Right cardiac atrium (tissue), 5 donors: ENCODE data around the gene MRPS30. TPM values are rescaled to one million over a fixed set of nuclear protein-coding genes. Genes with fewer than 3 reads are reported as not detected.
"Not testable (repeated sequence)": the region's sequence is repeated elsewhere in the genome, so short reads cannot be mapped to it uniquely, and the experiment has no call there.

ENCODE experiments used
- ATAC-seq, 2 donors: fragments of 200-7000 bp; cut with Tn5 transposase; one replicate each; pipeline versions ENCODE4 v1.8.0 to v1.9.1; 2020; ENCODE audit warnings: moderate library complexity in 2 of 2, mild to moderate bottlenecking in 1 of 2
- DNase-seq, 3 donors: peaks; one replicate each; pipeline ENCODE4 v3.0.0-alpha.2; 2020
- H3K27ac ChIP-seq: one replicate; pipeline ENCODE4 v1.5.1; 2013; ENCODE audit warnings: mild to moderate bottlenecking, low read length, control low read depth, moderate library complexity
- H3K27me3 ChIP-seq: one replicate; pipeline ENCODE4 v1.6.1; 2013; ENCODE audit not compliant: control insufficient read depth, insufficient read depth
- H3K4me1 ChIP-seq: one replicate; pipeline ENCODE4 v1.6.1; 2013; ENCODE audit warnings: low read length; ENCODE audit not compliant: control insufficient read depth, insufficient read depth
- H3K4me3 ChIP-seq: one replicate; pipeline ENCODE4 v1.5.1; 2013; ENCODE audit warnings: low read length, control low read depth
- H3K9me3 ChIP-seq: one replicate; pipeline ENCODE4 v1.6.1; 2013; ENCODE audit warnings: low read length; ENCODE audit not compliant: control insufficient read depth
- WGBS: extraction: QIAGEN DNeasy Blood & Tissue Kit; methylation state at CpG from one replicate; pipeline ENCODE4 v1.1.7; 2013; 5-methylcytosine and 5-hydroxymethylcytosine counted together
- intact Hi-C, 4 donors: fragments of 100-400 bp; cut with DNase I; formaldehyde crosslinking; loops; one replicate each; pipeline versions ENCODE4 v1.11.0 to v1.14.0; 2022 to 2023
- polyA plus RNA-seq: library from polyadenylated mRNA; stranded (reverse); fragments of 200-250 nt; gene quantifications from one replicate; pipeline ENCODE4 v1.2.3, GENCODE V29; 2013
- total RNA-seq, 4 donors: library from RNA; stranded (reverse); fragmentation: NEBNext Ultra II Directional; extraction: Animal tissue kit (Norgen Biotek cat#: 25700); gene quantifications; one replicate each; pipeline ENCODE4 v1.2.1, GENCODE V29; 2021
- donor health status: healthy with polysubstance abuse.
- donor health status: DM: no; HTN: yes; CAD: no.
- donor health status: DM: no; HTN: no; CAD: no.
- donor health status: DM: no; HTN: yes; CAD: no; lungs with severe emphysema.
- donor health status: DM: yes; HTN: yes; CAD: no.

Gene MRPS30
- total and polyA plus RNA-seq, 5 donors = 36.8 to 71.7 (median 52.9) TPM

DNA sequence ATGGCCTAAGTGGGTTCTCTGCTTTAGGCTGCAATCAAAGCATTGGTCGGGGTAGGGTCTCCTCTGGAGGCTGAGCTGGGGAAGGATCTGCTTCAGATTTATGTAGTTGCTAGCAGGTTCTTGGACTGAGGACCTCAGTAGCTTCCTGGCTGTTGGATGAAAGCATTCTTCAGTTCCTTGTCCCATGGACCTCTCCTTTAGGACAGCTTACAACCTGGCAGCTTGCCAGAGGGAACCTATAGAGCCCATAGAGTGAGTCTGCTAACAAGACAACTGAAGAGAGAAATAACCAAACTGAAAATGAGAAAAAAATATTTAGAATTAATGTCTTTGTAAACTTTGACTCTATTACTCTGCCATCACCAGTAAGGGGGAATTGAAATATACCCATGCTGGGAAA, 12.4 kb downstream of the MRPS30 start:
- WGBS = 95% methylated on average over 1 of the region's 1 CpG
- Histone ChIP-seq H3K4me1 (no peaks in the 10 kb centered on the region), H3K27me3 (no peaks in the 10 kb centered on the region), H3K27ac (no peak overlapping the region), H3K4me3 (no peak overlapping the region), H3K9me3 (no peaks in the 10 kb centered on the region)
- no peak for ATAC-seq
- intact Hi-C loops = no loop called here
- no peak for DNase-seq

DNA sequence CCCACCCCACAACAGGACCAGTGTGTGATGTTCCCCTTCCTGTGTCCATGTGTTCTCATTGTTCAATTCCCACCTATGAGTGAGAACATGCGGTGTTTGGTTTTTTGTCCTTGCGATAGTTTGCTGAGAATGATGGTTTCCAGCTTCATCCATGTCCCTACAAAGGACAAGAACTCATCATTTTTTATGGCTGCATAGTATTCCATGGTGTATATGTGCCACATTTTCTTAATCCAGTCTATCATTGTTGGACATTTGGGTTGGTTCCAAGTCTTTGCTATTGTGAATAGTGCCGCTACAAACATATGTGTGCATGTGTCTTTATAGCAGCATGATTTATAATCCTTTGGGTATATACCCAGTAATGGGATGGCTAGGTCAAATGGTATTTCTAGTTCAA, 15.9 kb downstream of the MRPS30 start:
- intact Hi-C loops = not testable (repeated sequence)

DNA sequence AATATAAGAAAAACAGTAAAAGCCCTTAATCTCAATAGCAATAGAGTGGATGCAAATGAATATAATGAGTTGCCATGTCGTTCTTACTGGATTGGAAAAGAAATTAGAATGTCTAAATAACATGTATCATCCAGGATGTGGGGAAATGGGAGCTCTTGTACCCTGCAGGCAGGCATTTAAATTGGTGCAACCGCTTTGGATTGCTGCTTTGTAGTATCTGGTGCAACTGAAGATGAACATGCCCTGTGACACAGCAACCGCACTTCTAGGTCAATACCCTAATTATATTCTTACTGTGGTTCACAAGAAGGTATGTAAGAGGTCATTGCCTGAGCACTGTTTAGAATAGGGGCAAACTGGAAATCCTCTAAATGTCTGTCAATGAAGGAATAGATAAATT, 18.9 kb downstream of the MRPS30 start:
- intact Hi-C loops = no loop called here
- no peak overlapping the region for H3K4me3 ChIP-seq
- WGBS = 93% methylated on average over 3 of the region's 3 CpGs
- H3K27me3 ChIP-seq = no peaks in the 10 kb centered on the region
- H3K27ac ChIP-seq = no peak overlapping the region
- no peak for ATAC-seq
- no peaks in the 10 kb centered on the region for H3K4me1 ChIP-seq
- no peak for DNase-seq
- H3K9me3 ChIP-seq = no peaks in the 10 kb centered on the region

More for the DNA sequence above, 15.9 kb downstream of the MRPS30 start:
- not testable (repeated sequence) for H3K4me3 ChIP-seq, DNase-seq, H3K27me3 ChIP-seq, H3K4me1 ChIP-seq, H3K27ac ChIP-seq, ATAC-seq, H3K9me3 ChIP-seq
- WGBS = 93% methylated on average over 2 of the region's 3 CpGs

DNA sequence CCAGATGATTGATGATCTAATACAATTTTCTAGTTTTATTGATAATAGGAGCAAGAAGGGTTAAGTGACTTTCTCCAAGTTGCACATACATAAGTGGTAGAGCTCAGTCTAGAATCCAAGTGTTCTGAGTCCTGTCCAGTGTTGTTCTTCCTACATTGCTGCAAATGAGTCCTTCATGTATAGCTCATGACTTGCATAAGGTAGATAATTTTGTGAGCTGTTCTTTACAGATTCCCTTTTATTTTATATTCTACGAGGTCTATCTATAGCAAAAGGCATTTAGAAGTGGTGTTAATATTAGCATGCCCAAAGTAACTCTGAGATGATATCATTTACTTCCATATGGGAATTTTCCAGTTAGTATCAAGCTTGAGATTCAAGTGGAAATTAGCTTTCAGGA, 20.0 kb downstream of the MRPS30 start:
- no peaks in the 10 kb centered on the region for H3K4me1 ChIP-seq
- ATAC-seq (no peak), DNase-seq (no peak)
- H3K27me3 ChIP-seq = no peaks in the 10 kb centered on the region
- no peak overlapping the region for H3K4me3 ChIP-seq
- 86% methylated on average over 1 of the region's 1 CpG for WGBS
- H3K9me3 ChIP-seq = no peaks in the 10 kb centered on the region
- H3K27ac ChIP-seq = no peak overlapping the region
- intact Hi-C loops = no loop called here

DNA sequence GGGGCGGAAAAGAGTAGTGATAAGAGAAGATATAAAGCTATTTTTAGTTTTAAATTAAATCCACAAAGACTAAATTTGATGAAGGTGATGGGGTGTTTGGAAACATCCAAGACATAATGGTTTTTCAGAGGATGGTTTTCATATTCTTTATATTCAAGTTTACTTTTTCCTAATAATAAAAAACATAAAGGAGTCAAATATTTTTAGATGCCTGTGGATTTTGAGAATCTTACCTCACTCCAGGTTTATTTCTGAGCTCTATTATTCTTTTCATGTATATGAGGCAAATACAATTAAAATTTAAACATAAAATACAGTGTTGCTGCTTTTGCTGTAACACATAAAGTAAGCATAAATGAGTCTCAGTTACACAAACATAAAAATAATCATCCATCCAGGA, 22.2 kb downstream of the MRPS30 start:
- Histone ChIP-seq H3K27ac (no peak overlapping the region), H3K9me3 (no peaks in the 10 kb centered on the region), H3K4me1 (no peaks in the 10 kb centered on the region), H3K4me3 (no peak overlapping the region), H3K27me3 (no peaks in the 10 kb centered on the region)
- intact Hi-C loops = no loop called here
- no peak for DNase-seq
- 77% methylated on average over 1 of the region's 1 CpG for WGBS
- no peak for ATAC-seq

DNA sequence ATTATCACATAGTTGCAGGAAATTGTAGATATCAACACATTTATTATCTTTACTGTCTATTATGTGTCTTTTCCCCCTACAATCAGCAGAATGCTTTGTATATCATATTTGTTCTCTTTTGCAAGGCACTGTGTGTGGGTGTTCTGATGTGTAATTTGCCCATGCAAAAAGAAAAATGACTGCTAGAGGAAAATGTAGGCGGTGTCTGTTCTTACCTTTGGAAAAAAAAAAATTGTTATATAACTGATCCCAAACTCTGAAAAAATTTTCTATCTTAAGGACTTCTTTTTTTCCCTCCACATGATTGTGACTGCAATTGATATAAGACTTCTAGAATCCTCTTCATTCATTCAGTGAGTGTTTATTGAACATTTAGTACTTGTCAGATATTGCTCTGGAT, 24.5 kb downstream of the MRPS30 start:
- 94% methylated on average over 1 of the region's 1 CpG for WGBS
- Histone ChIP-seq H3K4me3 (no peak overlapping the region), H3K27ac (no peak overlapping the region), H3K4me1 (no peaks in the 10 kb centered on the region), H3K9me3 (no peaks in the 10 kb centered on the region), H3K27me3 (no peaks in the 10 kb centered on the region)
- intact Hi-C loops = no loop called here
- no peak for DNase-seq
- ATAC-seq = no peak

DNA sequence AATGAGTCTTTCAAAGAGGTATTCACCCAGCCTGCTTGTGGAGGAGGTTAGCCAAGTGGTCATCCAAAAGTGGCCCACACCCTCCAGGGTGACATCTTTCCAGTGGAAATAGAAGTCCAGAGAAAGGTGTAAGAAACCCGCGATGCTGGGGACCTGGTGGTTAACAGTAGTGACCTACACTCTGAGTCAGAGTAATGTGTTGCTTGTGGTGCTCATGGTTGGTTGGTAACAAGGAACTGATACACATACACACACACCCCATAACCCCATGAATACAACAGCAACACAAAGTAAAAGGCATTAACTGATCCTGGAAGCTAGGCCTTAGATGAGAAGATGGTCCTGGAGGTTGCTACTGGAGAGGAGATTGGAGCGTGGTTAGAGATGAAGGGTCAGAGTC, 26.9 kb downstream of the MRPS30 start:
- no peaks in the 10 kb centered on the region for H3K27me3 ChIP-seq
- no peak overlapping the region for H3K4me3 ChIP-seq
- 97% methylated on average over 3 of the region's 3 CpGs for WGBS
- ATAC-seq (no peak), DNase-seq (no peak)
- no peaks in the 10 kb centered on the region for H3K4me1 ChIP-seq
- intact Hi-C loops = no loop called here
- no peaks in the 10 kb centered on the region for H3K9me3 ChIP-seq
- no peak overlapping the region for H3K27ac ChIP-seq

DNA sequence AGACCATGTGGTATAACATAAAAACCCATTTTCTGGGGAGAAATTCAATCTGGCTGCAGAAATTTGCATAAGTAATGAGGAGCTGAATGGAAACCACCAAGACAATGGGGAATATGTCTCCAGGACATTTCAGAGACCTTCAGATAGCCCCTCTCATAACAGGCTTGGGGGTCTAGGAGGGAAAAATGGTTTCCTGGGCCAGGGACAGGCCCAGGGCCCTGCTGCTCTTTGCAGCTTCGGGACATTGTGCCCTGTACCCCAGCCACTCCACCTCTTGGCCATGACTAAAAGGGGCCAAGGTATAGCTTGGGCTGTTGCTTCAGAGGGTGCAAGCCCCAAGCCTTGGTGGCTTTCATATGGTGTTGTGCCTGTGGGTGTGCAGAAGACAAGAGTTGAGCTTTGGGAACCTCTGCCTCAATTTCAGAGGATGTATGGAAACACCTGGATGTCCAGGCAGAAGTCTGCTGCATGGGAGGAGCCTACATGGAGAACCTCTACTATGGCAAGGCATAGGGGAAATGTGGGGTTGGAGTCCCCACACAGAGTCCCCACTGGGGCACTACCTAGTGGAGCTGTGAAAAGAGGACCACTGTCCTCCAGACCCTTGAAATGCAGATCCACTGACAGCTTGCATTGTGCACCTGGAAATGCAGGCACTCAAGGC, 30.4 kb downstream of the MRPS30 start:
- no peak overlapping the region for H3K4me3 ChIP-seq
- DNase-seq (no peak), ATAC-seq (no peak)
- intact Hi-C loops = no loop called here
- WGBS = 81% methylated on average over 1 of the region's 1 CpG
- H3K27me3 ChIP-seq = no peaks in the 10 kb centered on the region
- H3K9me3 ChIP-seq = no peaks in the 10 kb centered on the region
- H3K27ac ChIP-seq = no peak overlapping the region
- H3K4me1 ChIP-seq = no peaks in the 10 kb centered on the region

DNA sequence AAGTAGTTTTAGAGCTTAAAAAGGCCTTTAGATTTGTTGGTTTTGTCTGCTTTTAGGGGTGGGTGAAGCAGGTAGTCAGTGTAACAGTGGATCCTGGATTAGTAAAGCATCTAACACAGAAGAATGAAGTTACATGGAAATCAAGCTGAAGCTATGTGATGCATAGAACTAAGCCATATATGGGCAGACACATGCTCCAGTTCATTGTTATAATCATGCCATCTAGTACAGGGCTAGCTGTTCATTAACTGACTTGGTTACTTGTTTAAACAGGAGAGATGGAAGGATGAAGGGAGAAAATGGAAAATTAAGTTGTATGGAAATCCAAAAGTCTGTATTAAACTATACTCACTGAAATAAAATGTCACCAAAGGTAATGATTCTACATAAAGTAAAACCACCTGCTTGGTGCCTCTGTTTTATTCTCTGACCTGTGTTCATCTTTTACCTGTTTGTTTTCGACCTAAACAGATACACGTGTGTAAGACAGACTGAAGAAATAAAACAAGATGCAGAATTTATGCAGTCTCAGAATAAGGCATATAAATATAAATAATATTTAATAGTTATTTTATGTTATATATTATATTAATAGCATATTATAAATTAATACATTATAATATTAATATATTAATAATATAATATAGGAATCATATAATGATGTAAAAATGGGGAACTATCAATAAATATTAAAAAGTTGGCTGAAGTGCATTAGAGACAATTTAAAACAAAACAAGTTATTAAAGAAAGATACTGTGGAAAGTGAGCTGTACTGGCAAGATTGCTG, 33.9 kb downstream of the MRPS30 start:
- intact Hi-C loops = no loop called here
- no peaks in the 10 kb centered on the region for H3K27me3 ChIP-seq
- ATAC-seq = no peak
- no peak for DNase-seq
- H3K9me3 ChIP-seq = no peaks in the 10 kb centered on the region
- WGBS = 91% methylated on average over 2 of the region's 2 CpGs
- no peak overlapping the region for H3K27ac ChIP-seq
- H3K4me1 ChIP-seq = no peaks in the 10 kb centered on the region
- no peak overlapping the region for H3K4me3 ChIP-seq

DNA sequence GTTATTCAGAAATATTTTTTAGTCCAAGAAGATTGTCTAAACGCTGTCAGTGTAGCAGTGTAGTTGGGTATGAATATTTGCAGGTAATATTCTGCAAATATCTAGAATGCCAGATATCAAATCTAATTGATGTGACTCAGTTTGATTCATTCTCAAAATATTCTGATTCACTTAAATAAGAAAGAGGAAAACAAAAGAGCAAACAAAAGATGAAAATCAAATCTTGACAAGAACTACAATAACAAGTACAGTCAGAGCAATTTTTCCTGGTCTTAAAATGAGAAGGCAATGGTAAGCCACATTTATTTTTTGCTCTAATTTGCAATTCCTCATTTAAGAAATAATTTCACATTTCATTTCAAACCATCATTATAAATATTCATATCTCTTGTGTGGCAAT, 36.0 kb downstream of the MRPS30 start:
- WGBS = 93% methylated on average over 1 of the region's 1 CpG
- Histone ChIP-seq H3K27me3 (no peaks in the 10 kb centered on the region), H3K4me3 (no peak overlapping the region), H3K27ac (no peak overlapping the region), H3K4me1 (no peaks in the 10 kb centered on the region), H3K9me3 (no peaks in the 10 kb centered on the region)
- DNase-seq (no peak), ATAC-seq (no peak)
- intact Hi-C loops = no loop called here

DNA sequence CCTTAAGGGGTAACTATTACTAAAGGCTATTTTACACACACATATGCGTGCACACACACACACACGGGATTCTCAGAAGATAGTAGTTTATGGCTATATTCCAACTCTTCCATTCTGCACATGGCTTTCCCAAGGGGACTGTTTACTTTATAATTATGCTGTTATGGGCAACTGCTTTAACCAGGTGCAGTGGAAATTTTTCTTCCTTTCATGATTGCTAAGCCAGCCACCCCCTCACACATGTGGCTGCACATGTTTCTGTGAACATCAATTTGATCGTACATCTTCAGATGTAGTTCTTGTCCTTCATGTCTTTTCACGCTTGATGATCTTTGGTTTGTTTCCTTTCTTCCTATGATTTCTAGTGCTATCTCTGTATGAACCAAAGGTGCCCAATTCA, 37.0 kb downstream of the MRPS30 start:
- H3K27ac ChIP-seq = no peak overlapping the region
- no peaks in the 10 kb centered on the region for H3K4me1 ChIP-seq
- no peak for ATAC-seq
- no peaks in the 10 kb centered on the region for H3K27me3 ChIP-seq
- WGBS = 78% methylated on average over 4 of the region's 4 CpGs
- no peak for DNase-seq
- no peaks in the 10 kb centered on the region for H3K9me3 ChIP-seq
- intact Hi-C loops = no loop called here
- H3K4me3 ChIP-seq = no peak overlapping the region
